HG03025 (cell line): ENCODE measurements around the gene HHIPL1.
A peak's percentile ranks its signal among the peaks of the same experiment; 100 is the strongest.

Source experiments
- ATAC-seq: cut with Tn5 transposase; IDR thresholded peaks from one replicate; pipeline ENCODE4 v1.9.1; 2021; ENCODE audit warnings: mild to moderate bottlenecking, moderate library complexity; ENCODE audit not compliant: unreplicated experiment, low FRiP score

Gene HHIPL1

GRCh38 chr14:99704037-99704436, 59.1 kb downstream of the HHIPL1 start:
- no peak for ATAC-seq

- no peak for ATAC-seq
Measured at GRCh38 chr14:99706107-99706900, 61.4 kb downstream of the HHIPL1 start.

- ATAC-seq, result no peak
Measured at GRCh38 chr14:99707420-99707819, 62.5 kb downstream of the HHIPL1 start.

GRCh38 chr14:99707921-99708320, 63.0 kb downstream of the HHIPL1 start:
- ATAC-seq, result no peak

- ATAC-seq, result no peak
Measured at GRCh38 chr14:99708449-99708848, 63.5 kb downstream of the HHIPL1 start.

GRCh38 chr14:99713972-99714371, 69.0 kb downstream of the HHIPL1 start:
- ATAC-seq, result no peak

GRCh38 chr14:99715266-99716000, 70.5 kb downstream of the HHIPL1 start:
- ATAC-seq, result no peak

GRCh38 chr14:99716091-99716849, 71.3 kb downstream of the HHIPL1 start:
- ATAC-seq, result no peak

GRCh38 chr14:99716850-99717681, 72.1 kb downstream of the HHIPL1 start:
- no peak for ATAC-seq

GRCh38 chr14:99717682-99718013, 72.7 kb downstream of the HHIPL1 start:
- ATAC-seq, result no peak

GRCh38 chr14:99718031-99718810, 73.3 kb downstream of the HHIPL1 start:
- peak; percentile 71 for ATAC-seq

GRCh38 chr14:99718811-99719192, 73.9 kb downstream of the HHIPL1 start:
- ATAC-seq, result no peak

- ATAC-seq, result no peak
Measured at GRCh38 chr14:99720941-99721791, 76.2 kb downstream of the HHIPL1 start.

GRCh38 chr14:99721792-99722516, 77.0 kb downstream of the HHIPL1 start:
- ATAC-seq, result no peak

- ATAC-seq, result no peak
Measured at GRCh38 chr14:99722741-99723140, 77.8 kb downstream of the HHIPL1 start.

- no peak for ATAC-seq
Measured at GRCh38 chr14:99724196-99724891, 79.4 kb downstream of the HHIPL1 start.

GRCh38 chr14:99724939-99725773, 80.2 kb downstream of the HHIPL1 start:
- ATAC-seq, result no peak
